NOMO-1 treated with dmso at 0.1 percent for 144 hours (cell line): ENCODE data around the gene XRCC3.

Source experiments
- DNase-seq: peaks from one replicate; lab custom pipeline; 2025; ENCODE audit not compliant: unreplicated experiment; lab: John Stamatoyannopoulos, UW

The XRCC3 gene

GRCh38 chr14:103707329-103708263 is 7.7 kb downstream of the XRCC3 start:
- no peak for DNase-seq

GRCh38 chr14:103706551-103707328 is 8.5 kb downstream of the XRCC3 start:
- no peak for DNase-seq

- DNase-seq, result no peak
Observed at GRCh38 chr14:103705504-103706284, 9.6 kb downstream of the XRCC3 start.

- DNase-seq, result no peak
Observed at GRCh38 chr14:103705118-103705503, 10.1 kb downstream of the XRCC3 start.

GRCh38 chr14:103704708-103705107 is 10.5 kb downstream of the XRCC3 start:
- no peak for DNase-seq

GRCh38 chr14:103703433-103704385 is 11.5 kb downstream of the XRCC3 start:
- no peak for DNase-seq

DNA sequence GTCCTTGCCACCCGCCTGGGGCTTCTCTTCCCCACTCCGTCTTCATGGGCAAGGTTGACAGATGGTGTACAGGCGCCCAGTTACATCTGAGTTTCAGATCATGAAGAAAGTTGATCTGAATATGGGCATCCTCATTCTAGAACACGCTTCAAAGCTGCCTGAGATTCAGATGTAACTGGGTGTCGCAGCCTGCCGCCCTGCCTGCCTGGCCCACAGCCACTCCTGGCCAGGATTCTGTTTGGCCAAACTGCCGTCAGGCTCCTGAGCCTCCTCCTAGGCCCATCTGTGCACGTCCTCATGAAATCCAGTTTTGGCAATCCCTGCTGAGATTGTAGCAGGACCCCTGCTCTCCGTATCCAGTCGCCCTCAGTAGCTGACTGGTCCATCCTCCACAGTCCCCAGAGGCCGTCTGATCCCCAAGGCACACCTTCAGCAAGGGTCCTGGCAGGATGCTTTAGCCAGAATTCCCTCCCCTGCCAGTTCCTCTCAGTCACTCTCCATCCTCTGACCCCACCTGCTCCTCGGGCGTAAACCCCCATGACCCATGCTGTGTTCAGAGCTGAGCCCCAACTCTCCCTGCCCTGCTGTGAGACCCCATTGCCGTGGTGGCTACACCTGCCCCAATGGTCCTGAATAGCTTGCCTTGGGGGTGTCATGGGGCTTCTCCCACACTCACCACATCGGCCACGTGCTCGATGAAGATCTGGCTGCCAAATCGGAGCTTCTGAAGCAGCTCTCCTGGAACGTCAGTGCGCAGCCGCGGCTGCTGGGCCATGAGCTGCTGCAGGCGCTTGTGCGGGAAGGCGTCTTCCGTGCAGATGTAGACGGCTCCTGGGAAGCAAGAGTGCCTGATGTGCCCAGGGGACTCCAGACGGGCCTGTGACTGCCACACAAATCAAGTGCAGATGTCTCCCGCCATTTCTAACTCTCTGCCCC is 12.5 kb downstream of the XRCC3 start:
- DNase-seq, result no peak

DNA sequence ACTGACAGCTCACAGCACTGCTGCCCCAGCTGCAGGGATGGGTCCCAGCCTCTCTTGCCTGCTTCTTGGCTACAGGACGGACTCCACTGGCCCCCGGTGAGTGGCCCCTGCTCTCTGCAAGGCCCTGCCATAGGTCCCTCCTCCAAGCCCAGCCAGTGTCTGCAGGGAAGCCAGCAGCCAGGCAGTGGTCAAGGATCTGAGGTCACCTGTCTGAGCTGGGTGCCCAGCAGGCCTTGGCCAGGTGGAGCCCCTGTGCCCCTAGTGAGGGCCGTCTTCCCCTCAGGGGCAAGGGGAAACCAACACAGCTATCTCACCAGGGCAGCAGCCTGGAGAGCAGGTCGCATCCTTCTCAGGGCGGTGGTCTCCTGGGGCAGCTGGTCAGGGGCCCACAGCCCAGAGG is 13.2 kb downstream of the XRCC3 start:
- no peak for DNase-seq

- no peak for DNase-seq
Observed at GRCh38 chr14:103700753-103701490, 14.3 kb downstream of the XRCC3 start.

- DNase-seq, result no peak
Observed at GRCh38 chr14:103699901-103700752, 15.1 kb downstream of the XRCC3 start.

DNA sequence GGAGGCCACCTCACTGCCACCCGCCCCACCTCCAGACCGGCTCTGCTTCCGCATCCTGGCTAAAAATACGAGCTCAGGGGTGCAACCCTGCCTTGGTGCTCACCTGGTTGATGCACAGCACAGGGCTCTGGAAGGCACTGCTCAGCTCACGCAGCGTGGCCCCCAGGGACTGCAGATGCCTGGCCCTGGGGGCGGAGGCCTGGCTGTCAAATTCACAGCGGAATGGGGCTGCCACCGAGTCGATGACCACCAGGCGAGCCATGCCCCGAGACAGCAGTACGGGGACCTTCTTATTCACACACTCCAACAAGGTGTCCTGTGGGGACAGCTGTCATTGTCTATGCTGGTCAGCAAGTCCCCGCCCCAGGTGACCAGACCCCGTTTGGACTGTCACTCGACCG is 16.0 kb downstream of the XRCC3 start:
- no peak for DNase-seq

DNA sequence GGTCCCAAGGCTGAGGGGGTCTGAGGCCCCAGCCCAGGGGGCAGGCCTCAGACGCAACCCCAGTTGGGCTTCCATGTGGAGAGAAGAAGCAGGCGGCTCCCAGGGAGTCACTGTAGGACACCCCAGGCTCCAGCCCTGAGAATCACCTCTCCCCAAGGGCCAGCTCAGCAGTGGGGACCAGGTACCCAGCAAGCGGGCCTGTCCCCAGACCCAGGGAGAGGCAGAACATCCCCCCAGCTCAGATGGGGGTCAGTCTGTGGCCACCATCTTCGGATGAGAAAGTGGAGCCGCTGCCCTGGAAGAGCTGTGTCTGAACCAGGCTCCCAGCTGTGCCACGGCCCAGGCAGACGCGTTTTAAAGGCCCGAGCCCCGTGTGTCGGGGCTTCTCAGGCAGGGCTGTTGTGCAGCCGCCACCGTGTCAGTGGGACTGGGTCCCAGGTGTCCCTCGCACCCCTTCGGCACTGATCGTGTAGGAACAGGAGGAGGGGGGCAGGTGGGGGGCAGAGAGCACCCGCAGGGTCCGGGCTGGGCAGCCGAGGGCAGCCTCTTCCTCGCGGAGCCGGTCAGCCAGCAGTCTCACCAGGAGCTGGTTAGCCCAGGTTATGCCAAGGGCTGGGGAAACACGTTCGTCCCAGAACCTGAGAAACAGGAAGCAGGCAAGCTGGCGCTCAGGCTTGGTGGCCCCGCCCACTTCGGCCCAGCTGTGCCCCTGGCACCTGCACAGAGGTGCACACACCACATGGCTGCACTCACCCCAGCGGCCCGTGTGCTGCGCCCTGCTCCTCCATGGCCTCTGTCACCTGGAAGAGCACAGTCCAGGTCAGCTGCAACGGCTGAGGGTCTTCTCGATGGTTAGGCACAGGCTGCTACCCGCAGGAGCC is 16.6 kb downstream of the XRCC3 start:
- DNase-seq, result no peak

DNA sequence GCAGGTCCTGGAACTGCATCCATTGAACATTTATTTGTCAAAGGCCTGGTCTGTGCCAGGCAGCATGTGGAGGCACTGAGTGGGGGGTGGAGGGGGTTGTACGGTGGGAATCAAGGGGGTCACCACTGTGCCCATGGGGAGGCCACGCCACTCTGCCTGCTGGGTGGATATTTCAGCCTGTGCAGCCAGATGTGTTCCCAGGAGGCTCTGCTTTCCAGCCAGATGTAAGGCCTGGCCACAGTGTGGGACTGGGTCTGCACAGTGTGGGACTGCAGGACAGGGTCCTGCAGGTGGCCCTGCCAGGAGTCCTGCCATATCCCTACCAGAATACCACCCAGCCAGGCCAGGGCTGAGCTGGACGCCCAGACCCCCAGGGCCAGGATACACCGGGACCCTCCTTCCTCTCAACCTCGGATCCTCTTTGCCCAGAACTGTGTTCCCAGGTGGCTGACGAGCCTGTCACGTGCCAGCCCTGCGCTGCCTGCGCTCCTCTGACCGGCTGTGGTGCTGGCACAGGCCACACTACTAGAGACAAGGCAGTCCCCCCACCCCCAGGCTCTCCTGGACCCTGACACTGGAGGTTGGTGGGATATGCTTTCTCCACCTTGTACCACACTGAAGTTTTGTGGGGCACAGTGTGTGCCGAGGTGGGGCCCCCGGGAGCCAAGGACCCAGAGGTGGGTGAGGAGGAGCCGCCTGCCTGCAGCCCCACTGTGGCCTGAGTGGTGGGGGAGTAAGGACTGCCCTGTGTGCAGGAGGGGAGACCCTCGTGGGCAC is 17.5 kb downstream of the XRCC3 start:
- no peak for DNase-seq

DNA sequence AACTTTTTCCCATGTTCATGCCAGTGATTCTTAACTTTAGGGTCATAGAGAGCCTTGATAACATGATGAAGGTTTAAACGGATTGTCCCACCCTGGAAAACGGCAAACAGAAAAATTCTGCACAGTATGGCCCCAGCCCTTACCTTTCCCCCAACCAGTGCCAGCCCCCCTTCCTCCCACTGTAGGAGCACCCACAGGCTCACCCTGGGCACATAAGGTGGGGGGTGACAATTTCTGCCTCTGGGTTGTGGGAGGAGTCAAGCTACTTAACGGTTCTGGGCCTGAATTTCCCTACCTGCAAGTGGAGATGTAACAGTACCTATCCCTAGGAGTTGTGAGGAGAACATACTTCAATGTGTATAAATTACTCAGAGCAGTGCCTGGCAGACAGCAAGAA is 18.0 kb downstream of the XRCC3 start:
- no peak for DNase-seq

GRCh38 chr14:103696466-103697071 is 18.7 kb downstream of the XRCC3 start:
- DNase-seq, result no peak

DNA sequence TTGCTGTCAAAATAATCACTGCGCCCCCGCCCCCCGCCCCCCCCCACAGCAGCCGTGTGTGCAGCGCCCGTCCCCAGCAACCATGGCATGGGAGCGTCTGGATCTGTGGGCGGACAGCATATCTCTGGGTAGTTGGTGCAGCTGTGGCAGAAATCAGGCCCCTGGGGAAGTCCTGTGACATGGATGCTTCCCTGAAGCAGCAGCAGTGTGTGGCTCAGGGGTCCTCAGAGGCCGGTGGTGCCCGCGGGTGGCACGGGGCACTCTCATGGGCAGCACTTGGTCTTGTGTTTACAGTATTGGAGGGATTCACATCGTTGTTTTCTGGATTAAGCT is 19.2 kb downstream of the XRCC3 start:
- no peak for DNase-seq
